ENCODE measurements around the gene SDK2.

GRCh38 chr17:73595068-73595467 is 49.2 kb downstream of the SDK2 start:
- TF ChIP-seq CTCF (conservative IDR thresholded peaks at IDR 0.05; ENCODE audit: low read depth, low read length) (no peak), RAD21 (IDR thresholded peaks at IDR 0.05; ENCODE audit: low read length) (no peak), POLR2A (IDR thresholded peaks at IDR 0.05; ENCODE audit: low read depth, low read length) (no peak)
